ENCODE data around the gene KCNJ5.

DNA sequence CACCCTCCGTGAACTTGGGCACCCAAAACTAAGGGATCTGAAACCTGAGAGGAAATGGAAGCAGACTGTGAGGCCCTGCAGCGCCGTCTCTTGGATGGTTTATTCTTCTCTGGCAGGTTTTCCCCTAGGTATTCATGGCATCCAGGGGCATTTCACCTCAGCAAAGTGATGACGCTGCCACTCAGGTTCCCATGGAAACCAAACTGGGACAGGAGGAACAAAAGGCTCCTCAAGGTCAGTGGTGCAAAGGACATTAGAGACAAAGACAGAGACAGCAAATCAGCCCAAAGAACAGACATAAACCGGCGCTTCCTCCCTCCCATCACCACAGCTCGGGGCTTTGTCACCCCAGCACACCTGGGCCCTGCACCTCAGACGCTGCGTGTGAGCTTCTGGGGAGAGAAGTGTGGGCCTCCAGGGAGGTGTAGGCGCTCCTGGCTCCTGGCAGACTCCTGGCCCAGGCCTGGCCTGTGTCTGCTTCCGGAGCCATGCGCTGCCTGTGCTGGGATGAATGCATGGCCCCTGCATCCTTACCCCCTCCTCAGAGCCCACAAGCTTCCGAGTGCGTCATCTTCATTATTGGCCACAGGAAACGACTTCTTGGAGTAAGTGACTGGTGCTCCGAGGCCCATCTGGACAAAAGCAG lies 45.6 kb downstream of the KCNJ5 start:
- TF ChIP-seq, protein P1, sequence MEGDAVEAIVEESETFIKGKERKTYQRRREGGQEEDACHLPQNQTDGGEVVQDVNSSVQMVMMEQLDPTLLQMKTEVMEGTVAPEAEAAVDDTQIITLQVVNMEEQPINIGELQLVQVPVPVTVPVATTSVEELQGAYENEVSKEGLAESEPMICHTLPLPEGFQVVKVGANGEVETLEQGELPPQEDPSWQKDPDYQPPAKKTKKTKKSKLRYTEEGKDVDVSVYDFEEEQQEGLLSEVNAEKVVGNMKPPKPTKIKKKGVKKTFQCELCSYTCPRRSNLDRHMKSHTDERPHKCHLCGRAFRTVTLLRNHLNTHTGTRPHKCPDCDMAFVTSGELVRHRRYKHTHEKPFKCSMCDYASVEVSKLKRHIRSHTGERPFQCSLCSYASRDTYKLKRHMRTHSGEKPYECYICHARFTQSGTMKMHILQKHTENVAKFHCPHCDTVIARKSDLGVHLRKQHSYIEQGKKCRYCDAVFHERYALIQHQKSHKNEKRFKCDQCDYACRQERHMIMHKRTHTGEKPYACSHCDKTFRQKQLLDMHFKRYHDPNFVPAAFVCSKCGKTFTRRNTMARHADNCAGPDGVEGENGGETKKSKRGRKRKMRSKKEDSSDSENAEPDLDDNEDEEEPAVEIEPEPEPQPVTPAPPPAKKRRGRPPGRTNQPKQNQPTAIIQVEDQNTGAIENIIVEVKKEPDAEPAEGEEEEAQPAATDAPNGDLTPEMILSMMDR (IDR thresholded peaks at IDR 0.05): no peak
- TF ChIP-seq POLR2A (IDR thresholded peaks at IDR 0.05): no peak
